Mucosa of stomach (tissue), 1 donor: ENCODE measurements around the gene ZNF700.
"Not testable (repeated sequence)": the region's sequence is repeated elsewhere in the genome, so short reads cannot be mapped to it uniquely, and the experiment has no call there.

Experiments
- H3K27me3 ChIP-seq: one replicate; pipeline ENCODE4 v1.7.0; 2013; ENCODE audit warnings: mild to moderate bottlenecking, low read length; ENCODE audit not compliant: control insufficient read depth, insufficient read depth
- H3K36me3 ChIP-seq: one replicate; pipeline ENCODE4 v1.7.0; 2013; ENCODE audit warnings: low read length; ENCODE audit not compliant: control insufficient read depth, insufficient read depth
- H3K4me1 ChIP-seq: one replicate; pipeline ENCODE4 v1.7.0; 2013; ENCODE audit warnings: mild to moderate bottlenecking, low read length; ENCODE audit not compliant: control insufficient read depth, insufficient read depth
- H3K4me3 ChIP-seq: one replicate; pipeline ENCODE4 v1.7.0; 2013; ENCODE audit warnings: low read length
- H3K9ac ChIP-seq: one replicate; pipeline ENCODE4 v1.7.0; 2013; ENCODE audit warnings: mild to moderate bottlenecking, low read length, moderate library complexity
- H3K9me3 ChIP-seq: one replicate; pipeline ENCODE4 v1.7.0; 2013; ENCODE audit warnings: mild to moderate bottlenecking, low read length, moderate library complexity; ENCODE audit not compliant: control insufficient read depth
- donor health status: Pancreatic carcinoma.

Gene ZNF700

GRCh38 chr19:11978492-11979100, 53.7 kb downstream of the ZNF700 start:
- Histone ChIP-seq H3K4me1 (no peaks in the 10 kb centered on the region), H3K4me3 (no peak overlapping the region), H3K9me3 (peaks cover 25% of the 10 kb centered on the region), H3K27me3 (no peaks in the 10 kb centered on the region), H3K36me3 (no peaks in the 10 kb centered on the region), H3K9ac (no peak overlapping the region)

DNA sequence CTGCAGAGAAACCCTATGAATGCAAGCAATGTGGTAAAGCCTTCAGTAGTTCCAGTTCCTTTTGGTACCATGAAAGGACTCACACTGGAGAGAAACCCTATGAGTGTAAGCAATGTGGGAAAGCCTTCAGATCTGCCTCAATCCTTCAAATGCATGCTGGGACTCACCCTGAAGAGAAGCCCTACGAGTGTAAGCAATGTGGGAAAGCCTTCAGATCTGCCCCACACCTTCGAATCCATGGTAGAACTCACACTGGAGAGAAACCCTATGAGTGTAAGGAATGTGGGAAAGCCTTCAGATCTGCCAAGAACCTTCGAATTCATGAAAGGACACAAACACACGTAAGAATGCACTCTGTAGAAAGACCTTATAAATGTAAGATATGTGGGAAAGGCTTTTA, 54.6 kb downstream of the ZNF700 start:
- Histone ChIP-seq H3K36me3 (no peaks in the 10 kb centered on the region), H3K4me1 (no peaks in the 10 kb centered on the region), H3K27me3 (no peaks in the 10 kb centered on the region), H3K9ac (no peak overlapping the region), H3K4me3 (no peak overlapping the region), H3K9me3 (peaks cover 25% of the 10 kb centered on the region)

DNA sequence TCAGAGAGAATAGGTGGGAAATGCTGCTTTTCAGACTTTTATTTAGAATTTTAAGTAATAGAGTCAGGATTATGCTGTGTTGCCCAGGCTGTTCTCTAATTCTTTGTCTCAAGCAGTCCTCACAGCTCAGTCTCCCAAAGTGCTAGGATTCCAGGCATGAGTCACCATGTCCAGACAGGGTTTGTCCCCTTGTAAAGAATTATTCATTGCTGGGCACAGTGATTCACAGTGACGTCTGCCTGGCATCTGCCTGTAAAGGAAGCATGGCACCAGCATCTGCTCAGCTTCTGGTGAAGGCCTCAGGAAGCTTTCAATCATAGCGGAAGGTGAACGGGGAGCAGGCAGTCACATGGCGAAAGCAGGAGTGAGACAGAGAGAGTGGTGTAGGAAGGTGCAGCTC, 57.6 kb downstream of the ZNF700 start:
- no peak overlapping the region for H3K4me3 ChIP-seq
- no peaks in the 10 kb centered on the region for H3K36me3 ChIP-seq
- H3K27me3 ChIP-seq: no peaks in the 10 kb centered on the region
- no peaks in the 10 kb centered on the region for H3K4me1 ChIP-seq
- H3K9me3 ChIP-seq: peaks cover 25% of the 10 kb centered on the region
- no peak overlapping the region for H3K9ac ChIP-seq

- Histone ChIP-seq H3K9me3 (peaks cover 9% of the 10 kb centered on the region), H3K9ac (no peak overlapping the region), H3K27me3 (no peaks in the 10 kb centered on the region), H3K36me3 (no peaks in the 10 kb centered on the region), H3K4me1 (no peaks in the 10 kb centered on the region), H3K4me3 (no peak overlapping the region)
Measured at GRCh38 chr19:11984986-11985385, 60.1 kb downstream of the ZNF700 start.

GRCh38 chr19:11986754-11987153, 61.8 kb downstream of the ZNF700 start:
- no peak overlapping the region for H3K9ac ChIP-seq
- H3K9me3 ChIP-seq: no peaks in the 10 kb centered on the region
- no peaks in the 10 kb centered on the region for H3K27me3 ChIP-seq
- peaks cover 4% of the 10 kb centered on the region for H3K4me1 ChIP-seq
- H3K4me3 ChIP-seq: no peak overlapping the region
- H3K36me3 ChIP-seq: no peaks in the 10 kb centered on the region

- Histone ChIP-seq H3K4me3 (peak overlapping the region; percentile 86), H3K4me1 (peaks cover 10% of the 10 kb centered on the region), H3K9me3 (no peaks in the 10 kb centered on the region), H3K9ac (peak overlapping the region; percentile 68), H3K27me3 (no peaks in the 10 kb centered on the region), H3K36me3 (no peaks in the 10 kb centered on the region)
Measured at GRCh38 chr19:11987405-11988281, 62.7 kb downstream of the ZNF700 start.

DNA sequence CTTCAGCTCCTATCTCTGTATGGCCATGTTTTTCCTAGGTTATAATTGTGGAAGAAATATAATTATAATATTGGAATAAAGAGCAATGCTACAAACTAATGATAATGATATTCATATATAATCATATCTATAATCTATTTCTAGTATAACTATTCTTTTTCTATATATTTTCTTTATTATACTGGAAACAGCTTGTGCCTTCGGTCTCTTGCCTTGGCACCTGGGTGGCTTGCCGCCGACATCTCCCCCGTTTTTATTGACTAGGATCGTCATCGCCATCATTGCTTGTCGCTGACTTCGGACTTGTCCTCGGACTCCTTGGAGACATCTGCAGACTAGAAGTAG, 64.2 kb downstream of the ZNF700 start:
- no peaks in the 10 kb centered on the region for H3K36me3 ChIP-seq
- H3K4me1 ChIP-seq: peaks cover 13% of the 10 kb centered on the region
- H3K27me3 ChIP-seq: no peaks in the 10 kb centered on the region
- no peak overlapping the region for H3K9ac ChIP-seq
- no peak overlapping the region for H3K4me3 ChIP-seq
- no peaks in the 10 kb centered on the region for H3K9me3 ChIP-seq

- not testable (repeated sequence) for H3K36me3 ChIP-seq, H3K4me3 ChIP-seq, H3K9me3 ChIP-seq, H3K27me3 ChIP-seq, H3K9ac ChIP-seq
- H3K4me1 ChIP-seq: peaks cover 13% of the 10 kb centered on the region
Measured at GRCh38 chr19:11991921-11992320, 67.0 kb downstream of the ZNF700 start.

- Histone ChIP-seq H3K4me3 (no peak overlapping the region), H3K27me3 (no peaks in the 10 kb centered on the region), H3K9ac (no peak overlapping the region), H3K36me3 (no peaks in the 10 kb centered on the region), H3K9me3 (no peaks in the 10 kb centered on the region), H3K4me1 (peaks cover 13% of the 10 kb centered on the region)
Measured at GRCh38 chr19:11995174-11995573, 70.3 kb downstream of the ZNF700 start.
